OCI-LY3 (cell line): Measurements from ENCODE around the gene SLC12A6.

Experiments
- EZH2phosphoT487 ChIP-seq: fragments of 200-600 bp; shearing (Covaris generic); IDR thresholded peaks from 2 replicates; pipeline ENCODE4 v1.6.1; 2018; ENCODE audit warnings: antibody characterized with exemption, mixed run types, low read depth
- TF ChIP-seq, protein P1 (sequence below): fragments of 200-600, 300-600 bp; sonication (generic); IDR thresholded peaks from 2 replicates; pipeline ENCODE4 v1.5.1; 2014; ENCODE audit warnings: antibody characterized with exemption, low read length, low read depth

GRCh38 chr15:34252545-34252944, 85.0 kb downstream of the SLC12A6 start:
- TF ChIP-seq, protein P1, sequence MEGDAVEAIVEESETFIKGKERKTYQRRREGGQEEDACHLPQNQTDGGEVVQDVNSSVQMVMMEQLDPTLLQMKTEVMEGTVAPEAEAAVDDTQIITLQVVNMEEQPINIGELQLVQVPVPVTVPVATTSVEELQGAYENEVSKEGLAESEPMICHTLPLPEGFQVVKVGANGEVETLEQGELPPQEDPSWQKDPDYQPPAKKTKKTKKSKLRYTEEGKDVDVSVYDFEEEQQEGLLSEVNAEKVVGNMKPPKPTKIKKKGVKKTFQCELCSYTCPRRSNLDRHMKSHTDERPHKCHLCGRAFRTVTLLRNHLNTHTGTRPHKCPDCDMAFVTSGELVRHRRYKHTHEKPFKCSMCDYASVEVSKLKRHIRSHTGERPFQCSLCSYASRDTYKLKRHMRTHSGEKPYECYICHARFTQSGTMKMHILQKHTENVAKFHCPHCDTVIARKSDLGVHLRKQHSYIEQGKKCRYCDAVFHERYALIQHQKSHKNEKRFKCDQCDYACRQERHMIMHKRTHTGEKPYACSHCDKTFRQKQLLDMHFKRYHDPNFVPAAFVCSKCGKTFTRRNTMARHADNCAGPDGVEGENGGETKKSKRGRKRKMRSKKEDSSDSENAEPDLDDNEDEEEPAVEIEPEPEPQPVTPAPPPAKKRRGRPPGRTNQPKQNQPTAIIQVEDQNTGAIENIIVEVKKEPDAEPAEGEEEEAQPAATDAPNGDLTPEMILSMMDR: no peak
- TF ChIP-seq EZH2phosphoT487: no peak
